ENCODE measurements around the gene PPP6R1. TPM values are rescaled to one million over a fixed set of nuclear protein-coding genes. Genes with fewer than 3 reads are reported as not detected.
A peak's percentile ranks its signal among the peaks of the same experiment; 100 is the strongest.

PPP6R1 gene
- total and polyA plus RNA-seq, 2 of the 13 experiments (the other 11 are each of a cell fraction or from before 2014, with no cell fraction given) = 25.8 to 54.0 TPM

DNA sequence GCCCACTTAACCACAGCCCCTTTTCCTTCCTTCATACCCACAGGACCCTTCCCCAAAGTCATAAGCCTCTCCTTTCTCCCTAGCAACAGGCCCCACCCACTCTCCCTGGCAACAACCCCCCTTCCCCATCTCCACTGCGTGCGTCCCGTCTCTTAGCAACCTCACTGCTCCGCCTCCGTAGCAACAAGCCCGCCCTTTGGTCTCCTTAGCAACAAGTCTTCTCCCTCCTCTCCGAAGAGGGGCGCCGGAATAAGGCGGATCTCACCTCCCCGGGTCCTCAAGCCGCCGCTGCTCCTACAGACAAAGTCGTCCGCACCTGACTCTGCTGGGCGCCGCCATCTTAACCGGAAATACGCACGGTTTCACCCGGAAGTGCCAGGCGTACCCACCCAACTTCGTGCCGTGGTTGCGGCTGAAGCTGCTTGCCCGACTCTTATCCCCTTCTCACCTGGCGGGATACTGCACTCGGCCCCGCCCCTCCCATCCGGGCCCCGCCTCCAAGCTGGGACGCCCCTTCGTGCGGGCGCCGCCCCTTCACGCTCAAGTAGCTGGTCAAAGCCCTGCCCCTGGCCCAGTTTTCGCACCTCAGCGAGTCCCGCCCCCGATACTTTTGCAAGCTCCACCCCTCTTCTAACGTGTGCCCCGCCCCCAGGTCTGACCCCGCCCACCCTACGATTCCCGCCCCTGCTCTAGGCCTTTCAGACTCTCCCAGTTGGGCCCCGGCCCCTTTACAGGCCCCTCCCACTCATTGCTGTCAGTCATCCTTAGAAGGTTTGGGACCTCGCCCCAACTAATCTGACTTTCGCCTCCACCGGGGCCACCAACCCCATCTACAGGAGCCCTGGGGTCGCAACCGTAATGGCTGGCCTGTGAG lies 21.2 kb upstream of the PPP6R1 start, which contains the start of gene HSPBP1 (continued):
- TF ChIP-seq ZNF12 (CRISPR knock-in tag; IDR thresholded peaks at IDR 0.05) (peak; percentile 27; the same call in 1 of the 2 replicates), ZFP90 (CRISPR knock-in tag; IDR thresholded peaks at IDR 0.05; ENCODE audit: borderline replicate concordance) (no peak), PTBP1 (IDR thresholded peaks at IDR 0.05; ENCODE audit: low read depth, low read length, poor library complexity, severe bottlenecking) (no peak), SIN3A (IDR thresholded peaks at IDR 0.05; ENCODE audit: borderline replicate concordance, low read depth, low read length) (0 out of 2 replicates have a peak, but pooled peaks have one; percentile 69), AGO2 (optimal IDR thresholded peaks at IDR 0.05; ENCODE audit: low read depth, low read length) (no peak), ZBTB38 (CRISPR knock-in tag; IDR thresholded peaks at IDR 0.05) (no peak), ELF4 (CRISPR knock-in tag; IDR thresholded peaks at IDR 0.05; ENCODE audit: borderline replicate concordance) (peak; percentile 28; the same call in 1 of the 2 replicates), FOXK1 (CRISPR knock-in tag; IDR thresholded peaks at IDR 0.05; ENCODE audit: borderline replicate concordance, low read depth) (peak; percentile 69; the same call in 1 of the 2 replicates), CBFB (CRISPR knock-in tag; IDR thresholded peaks at IDR 0.05) (peak; percentile 79), KLF15 (CRISPR knock-in tag; IDR thresholded peaks at IDR 0.05; ENCODE audit: borderline replicate concordance) (no peak), SATB2 (CRISPR knock-in tag; IDR thresholded peaks at IDR 0.05) (no peak), ZNF768 (CRISPR knock-in tag; IDR thresholded peaks at IDR 0.05) (no peak), MAZ (IDR thresholded peaks at IDR 0.05; ENCODE audit: borderline replicate concordance, low read depth, low read length) (no peak; the same call in 1 of the 2 replicates), MAZ (CRISPR knock-in tag; IDR thresholded peaks at IDR 0.05; ENCODE audit: low read depth) (0 out of 2 replicates have a peak, but pooled peaks have one; percentile 75), PRPF4 (IDR thresholded peaks at IDR 0.05; ENCODE audit: low read depth, low read length, poor library complexity, severe bottlenecking) (no peak), ZNF776 (CRISPR knock-in tag; IDR thresholded peaks at IDR 0.05) (peak; percentile 35; the same call in 1 of the 2 replicates), HNF4A (CRISPR knock-in tag; IDR thresholded peaks at IDR 0.05) (peak; percentile 12; the same call in 1 of the 2 replicates), SETDB1 (CRISPR knock-in tag; IDR thresholded peaks at IDR 0.05; ENCODE audit: borderline replicate concordance) (no peak)
- TF ChIP-seq, protein P1, sequence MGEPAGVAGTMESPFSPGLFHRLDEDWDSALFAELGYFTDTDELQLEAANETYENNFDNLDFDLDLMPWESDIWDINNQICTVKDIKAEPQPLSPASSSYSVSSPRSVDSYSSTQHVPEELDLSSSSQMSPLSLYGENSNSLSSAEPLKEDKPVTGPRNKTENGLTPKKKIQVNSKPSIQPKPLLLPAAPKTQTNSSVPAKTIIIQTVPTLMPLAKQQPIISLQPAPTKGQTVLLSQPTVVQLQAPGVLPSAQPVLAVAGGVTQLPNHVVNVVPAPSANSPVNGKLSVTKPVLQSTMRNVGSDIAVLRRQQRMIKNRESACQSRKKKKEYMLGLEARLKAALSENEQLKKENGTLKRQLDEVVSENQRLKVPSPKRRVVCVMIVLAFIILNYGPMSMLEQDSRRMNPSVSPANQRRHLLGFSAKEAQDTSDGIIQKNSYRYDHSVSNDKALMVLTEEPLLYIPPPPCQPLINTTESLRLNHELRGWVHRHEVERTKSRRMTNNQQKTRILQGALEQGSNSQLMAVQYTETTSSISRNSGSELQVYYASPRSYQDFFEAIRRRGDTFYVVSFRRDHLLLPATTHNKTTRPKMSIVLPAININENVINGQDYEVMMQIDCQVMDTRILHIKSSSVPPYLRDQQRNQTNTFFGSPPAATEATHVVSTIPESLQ (CRISPR knock-in tag; conservative IDR thresholded peaks at IDR 0.05) = no peak
- TF ChIP-seq, protein P2, sequence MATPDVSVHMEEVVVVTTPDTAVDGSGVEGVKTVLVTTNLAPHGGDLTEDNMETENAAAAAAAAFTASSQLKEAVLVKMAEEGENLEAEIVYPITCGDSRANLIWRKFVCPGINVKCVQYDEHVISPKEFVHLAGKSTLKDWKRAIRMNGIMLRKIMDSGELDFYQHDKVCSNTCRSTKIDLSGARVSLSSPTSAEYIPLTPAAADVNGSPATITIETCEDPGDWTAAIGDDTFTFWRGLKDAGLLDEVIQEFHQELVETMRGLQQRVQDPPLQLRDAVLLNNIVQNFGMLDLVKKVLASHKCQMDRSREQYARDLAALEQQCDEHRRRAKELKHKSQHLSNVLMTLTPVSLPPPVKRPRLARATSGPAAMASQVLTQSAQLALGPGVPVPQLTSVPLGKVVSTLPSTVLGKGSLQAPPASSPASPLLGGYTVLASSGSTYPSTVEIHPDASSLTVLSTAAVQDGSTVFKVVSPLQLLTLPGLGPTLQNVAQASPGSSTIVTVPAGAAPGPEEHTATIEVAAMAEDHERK (CRISPR knock-in tag; IDR thresholded peaks at IDR 0.05; ENCODE audit: low read depth) = 0 out of 2 replicates have a peak, but pooled peaks have one; percentile 36
- TF ChIP-seq, protein P3, sequence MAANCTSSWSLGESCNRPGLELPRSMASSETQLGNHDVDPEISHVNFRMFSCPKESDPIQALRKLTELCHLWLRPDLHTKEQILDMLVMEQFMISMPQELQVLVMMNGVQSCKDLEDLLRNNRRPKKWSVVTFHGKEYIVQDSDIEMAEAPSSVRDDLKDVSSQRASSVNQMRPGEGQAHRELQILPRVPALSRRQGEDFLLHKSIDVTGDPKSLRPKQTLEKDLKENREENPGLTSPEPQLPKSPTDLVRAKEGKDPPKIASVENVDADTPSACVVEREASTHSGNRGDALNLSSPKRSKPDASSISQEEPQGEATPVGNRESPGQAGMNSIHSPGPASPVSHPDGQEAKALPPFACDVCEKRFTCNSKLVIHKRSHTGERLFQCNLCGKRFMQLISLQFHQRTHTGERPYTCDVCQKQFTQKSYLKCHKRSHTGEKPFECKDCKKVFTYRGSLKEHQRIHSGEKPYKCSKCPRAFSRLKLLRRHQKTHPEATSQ (CRISPR knock-in tag; IDR thresholded peaks at IDR 0.05; ENCODE audit: borderline replicate concordance) = no peak
- TF ChIP-seq, protein P4, sequence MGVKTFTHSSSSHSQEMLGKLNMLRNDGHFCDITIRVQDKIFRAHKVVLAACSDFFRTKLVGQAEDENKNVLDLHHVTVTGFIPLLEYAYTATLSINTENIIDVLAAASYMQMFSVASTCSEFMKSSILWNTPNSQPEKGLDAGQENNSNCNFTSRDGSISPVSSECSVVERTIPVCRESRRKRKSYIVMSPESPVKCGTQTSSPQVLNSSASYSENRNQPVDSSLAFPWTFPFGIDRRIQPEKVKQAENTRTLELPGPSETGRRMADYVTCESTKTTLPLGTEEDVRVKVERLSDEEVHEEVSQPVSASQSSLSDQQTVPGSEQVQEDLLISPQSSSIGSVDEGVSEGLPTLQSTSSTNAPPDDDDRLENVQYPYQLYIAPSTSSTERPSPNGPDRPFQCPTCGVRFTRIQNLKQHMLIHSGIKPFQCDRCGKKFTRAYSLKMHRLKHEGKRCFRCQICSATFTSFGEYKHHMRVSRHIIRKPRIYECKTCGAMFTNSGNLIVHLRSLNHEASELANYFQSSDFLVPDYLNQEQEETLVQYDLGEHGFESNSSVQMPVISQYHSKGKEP (CRISPR knock-in tag; IDR thresholded peaks at IDR 0.05) = no peak
